Measurements from ENCODE around the gene PPP1CA.
"Not testable (repeated sequence)": the region's sequence is repeated elsewhere in the genome, so short reads cannot be mapped to it uniquely, and the experiment has no call there.

PPP1CA gene

DNA sequence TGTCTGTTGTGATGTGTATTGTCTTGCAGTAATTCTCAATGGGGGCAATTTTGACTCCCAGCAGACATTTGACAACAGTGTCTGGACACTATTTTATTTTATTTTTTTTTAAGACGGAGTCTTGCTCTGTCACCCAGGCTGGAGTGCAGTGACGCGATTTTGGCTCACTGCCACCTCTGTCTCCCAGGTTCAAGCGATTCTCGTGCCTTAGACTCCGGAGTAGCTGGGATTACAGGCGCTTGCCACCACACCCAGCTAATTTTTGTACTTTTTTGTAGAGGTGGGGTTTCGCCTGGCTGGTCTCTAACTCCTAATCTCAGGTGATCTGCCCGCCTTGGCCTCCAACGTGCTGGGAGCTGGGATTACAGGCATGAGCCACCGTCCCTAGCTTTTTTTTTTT, 28.1 kb upstream of the PPP1CA start:
- Histone ChIP-seq H3K9ac (no peak overlapping the region), H2AFZ (no peak overlapping the region), H3K9me3 (ENCODE audit: control insufficient read depth, low read length) (no peaks in the 10 kb centered on the region), H3K36me3 (ENCODE audit: control insufficient read depth, insufficient read depth, low read length) (no peaks in the 10 kb centered on the region), H3K79me2 (peaks cover 10% of the 10 kb centered on the region), H3K27me3 (ENCODE audit: control insufficient read depth, insufficient read depth, low read length) (no peaks in the 10 kb centered on the region), H3K4me3 (ENCODE audit: low read depth, low read length) (no peak overlapping the region), H3K4me2 (ENCODE audit: low read length) (no peak overlapping the region), H3K27ac (no peak overlapping the region), H3K4me1 (no peaks in the 10 kb centered on the region)
- TF ChIP-seq, protein P1, sequence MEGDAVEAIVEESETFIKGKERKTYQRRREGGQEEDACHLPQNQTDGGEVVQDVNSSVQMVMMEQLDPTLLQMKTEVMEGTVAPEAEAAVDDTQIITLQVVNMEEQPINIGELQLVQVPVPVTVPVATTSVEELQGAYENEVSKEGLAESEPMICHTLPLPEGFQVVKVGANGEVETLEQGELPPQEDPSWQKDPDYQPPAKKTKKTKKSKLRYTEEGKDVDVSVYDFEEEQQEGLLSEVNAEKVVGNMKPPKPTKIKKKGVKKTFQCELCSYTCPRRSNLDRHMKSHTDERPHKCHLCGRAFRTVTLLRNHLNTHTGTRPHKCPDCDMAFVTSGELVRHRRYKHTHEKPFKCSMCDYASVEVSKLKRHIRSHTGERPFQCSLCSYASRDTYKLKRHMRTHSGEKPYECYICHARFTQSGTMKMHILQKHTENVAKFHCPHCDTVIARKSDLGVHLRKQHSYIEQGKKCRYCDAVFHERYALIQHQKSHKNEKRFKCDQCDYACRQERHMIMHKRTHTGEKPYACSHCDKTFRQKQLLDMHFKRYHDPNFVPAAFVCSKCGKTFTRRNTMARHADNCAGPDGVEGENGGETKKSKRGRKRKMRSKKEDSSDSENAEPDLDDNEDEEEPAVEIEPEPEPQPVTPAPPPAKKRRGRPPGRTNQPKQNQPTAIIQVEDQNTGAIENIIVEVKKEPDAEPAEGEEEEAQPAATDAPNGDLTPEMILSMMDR (IDR thresholded peaks at IDR 0.05): no peak

DNA sequence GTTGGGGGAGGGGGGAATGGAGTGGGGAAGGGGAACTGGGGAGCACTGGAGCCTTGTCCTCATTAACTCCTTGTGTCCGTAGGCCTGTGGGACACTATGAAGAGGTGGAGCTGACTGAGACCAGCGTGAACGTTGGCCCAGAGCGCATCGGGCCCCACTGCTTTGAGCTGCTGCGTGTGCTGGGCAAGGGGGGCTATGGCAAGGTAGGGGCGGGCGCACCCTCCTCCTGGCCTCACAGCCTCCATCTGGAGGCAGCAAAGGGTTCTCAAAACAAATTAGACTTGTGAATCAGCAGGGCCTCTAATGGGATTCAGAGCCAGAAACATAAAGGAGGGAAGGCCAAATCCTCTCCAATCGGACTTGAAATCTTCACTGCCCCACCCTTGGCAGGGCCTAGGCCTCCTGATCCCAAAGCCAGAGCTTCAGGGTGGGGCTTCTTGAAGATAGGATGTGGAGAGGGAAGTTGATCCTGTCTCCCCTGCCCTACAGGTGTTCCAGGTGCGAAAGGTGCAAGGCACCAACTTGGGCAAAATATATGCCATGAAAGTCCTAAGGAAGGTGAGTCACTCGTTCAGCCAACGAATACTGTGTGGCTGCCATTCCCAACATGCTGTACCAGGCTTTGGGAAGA, 27.5 kb upstream of the PPP1CA start:
- Histone ChIP-seq H2AFZ (no peak overlapping the region), H3K9ac (peak overlapping the region; percentile 59), H3K27ac (peak overlapping the region; percentile 71), H3K4me3 (ENCODE audit: low read depth, low read length) (peak overlapping the region; percentile 64), H3K9me3 (ENCODE audit: control insufficient read depth, low read length) (no peaks in the 10 kb centered on the region), H3K36me3 (ENCODE audit: control insufficient read depth, insufficient read depth, low read length) (no peaks in the 10 kb centered on the region), H3K79me2 (peaks cover 10% of the 10 kb centered on the region), H3K4me2 (ENCODE audit: low read length) (peak overlapping the region; percentile 94), H3K4me1 (no peaks in the 10 kb centered on the region), H3K27me3 (ENCODE audit: control insufficient read depth, insufficient read depth, low read length) (no peaks in the 10 kb centered on the region)
- TF ChIP-seq, protein P1 (IDR thresholded peaks at IDR 0.05): no peak

DNA sequence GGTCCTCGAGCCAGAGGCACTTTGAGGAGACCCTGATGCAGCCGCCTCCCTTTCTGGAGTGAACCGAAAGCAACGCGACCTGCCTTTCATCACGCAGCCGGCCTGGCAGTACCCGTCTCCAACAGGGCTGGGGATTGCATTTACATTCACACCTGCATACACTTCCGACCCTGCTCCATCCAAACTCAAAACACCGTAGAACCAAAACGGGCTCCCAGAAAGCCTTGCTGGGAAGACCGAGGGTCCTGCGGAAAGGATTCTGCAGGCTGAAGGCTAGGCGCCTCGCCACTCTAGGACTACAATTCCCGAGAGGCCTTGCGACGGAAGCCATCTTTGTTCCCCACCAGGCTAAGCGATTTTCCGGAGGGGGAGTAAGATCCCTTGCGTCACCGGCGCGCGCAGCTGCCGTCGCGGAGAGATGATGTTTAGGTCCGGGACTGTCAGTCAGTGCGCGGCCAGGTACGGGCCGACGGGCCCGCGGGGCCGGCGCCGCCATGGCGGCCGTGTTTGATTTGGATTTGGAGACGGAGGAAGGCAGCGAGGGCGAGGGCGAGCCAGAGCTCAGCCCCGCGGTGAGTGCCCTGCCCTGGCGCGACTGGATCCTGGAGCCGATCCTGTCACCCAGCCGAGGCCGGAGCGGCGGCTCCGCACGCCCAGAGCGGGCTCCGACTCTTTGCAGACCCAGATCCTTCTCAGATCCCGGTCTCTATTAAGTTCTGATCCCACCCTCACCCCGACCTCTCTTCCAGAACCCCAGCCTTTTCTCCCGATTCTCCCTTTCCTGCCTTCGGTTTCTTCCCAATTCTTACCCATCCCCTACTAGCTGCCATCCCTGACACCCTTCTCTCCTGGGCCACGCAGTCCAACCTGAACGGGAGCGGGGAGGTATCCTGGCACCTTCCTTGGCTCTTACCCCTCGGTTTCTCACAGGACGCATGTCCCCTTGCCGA, 26.7 kb upstream of the PPP1CA start, which contains the start of gene RPS6KB2:
RPS6KB2 (plus strand) TSS at position 443 of the 950 bp plus-strand sequence; CDS start at position 495, 52 bp downstream.
- TF ChIP-seq, protein P1 (IDR thresholded peaks at IDR 0.05): no peak
- H3K36me3 ChIP-seq (ENCODE audit: control insufficient read depth, insufficient read depth, low read length): no peaks in the 10 kb centered on the region
- H3K4me2 ChIP-seq (ENCODE audit: low read length): peak within 1 kb of the TSS; percentile 94
- peaks cover 10% of the 10 kb centered on the region for H3K79me2 ChIP-seq
- peak within 1 kb of the TSS; percentile 59 for H3K9ac ChIP-seq
- H3K27me3 ChIP-seq (ENCODE audit: control insufficient read depth, insufficient read depth, low read length): no peaks in the 10 kb centered on the region
- H3K4me1 ChIP-seq: no peaks in the 10 kb centered on the region
- H3K9me3 ChIP-seq (ENCODE audit: control insufficient read depth, low read length): no peaks in the 10 kb centered on the region
- peak within 1 kb of the TSS; percentile 64 for H3K4me3 ChIP-seq (ENCODE audit: low read depth, low read length)
- peak within 1 kb of the TSS; percentile 71 for H3K27ac ChIP-seq
- peak within 1 kb of the TSS; percentile 92 for H2AFZ ChIP-seq

DNA sequence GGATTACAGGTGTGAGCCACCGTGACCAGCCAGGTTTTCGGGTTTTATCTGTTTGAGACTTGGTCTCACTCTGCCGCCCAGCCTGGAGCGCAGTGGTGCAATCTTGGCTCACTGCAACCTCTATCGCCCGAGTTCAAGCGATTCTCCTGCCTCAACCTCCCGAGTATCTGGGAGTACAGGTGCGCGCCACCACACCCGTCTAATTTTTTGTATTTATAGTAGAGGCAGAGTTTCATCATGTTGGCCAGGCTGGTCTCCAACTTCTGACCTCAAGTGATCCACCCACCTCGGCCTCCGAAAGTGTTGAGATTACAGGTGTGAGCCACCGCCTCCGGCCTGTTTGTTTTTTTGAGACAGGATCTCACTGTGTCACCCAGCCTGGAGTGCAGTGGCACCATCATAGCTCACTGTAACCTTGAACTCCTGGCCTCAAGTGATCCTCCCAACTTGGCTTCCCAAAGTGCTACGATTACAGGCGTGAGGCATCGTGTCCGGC, 25.8 kb upstream of the PPP1CA start:
- peak overlapping the region; percentile 64 for H3K4me3 ChIP-seq (ENCODE audit: low read depth, low read length)
- not testable (repeated sequence) for H3K4me1 ChIP-seq

More for the DNA sequence above, 25.8 kb upstream of the PPP1CA start:
- H2AFZ ChIP-seq: peak overlapping the region; percentile 92
- not testable (repeated sequence) for H3K9ac ChIP-seq; H3K36me3 ChIP-seq (ENCODE audit: control insufficient read depth, insufficient read depth, low read length); H3K79me2 ChIP-seq; H3K27ac ChIP-seq; H3K9me3 ChIP-seq (ENCODE audit: control insufficient read depth, low read length); H3K27me3 ChIP-seq (ENCODE audit: control insufficient read depth, insufficient read depth, low read length)
- peak overlapping the region; percentile 79 for H3K4me2 ChIP-seq (ENCODE audit: low read length)

All from parathyroid adenoma (tissue), 2 donors.